HL-60/S4 treated with retinoic acid at 250 ng/mL for 4 days and 3 days (cell line): Measurements from ENCODE around the gene PBXIP1.
"Not testable (repeated sequence)": the region's sequence is repeated elsewhere in the genome, so short reads cannot be mapped to it uniquely, and the experiment has no call there.

ENCODE experiments used
- in situ Hi-C: fragments of 300-500 bp; cut with MboI; formaldehyde crosslinking; loops from 2 replicates; pipeline ENCODE4 v1.7.0; 2022; ENCODE audit warnings: low sequenced_read_pairs

The PBXIP1 gene

GRCh38 chr1:154995301-154995983 lies 39.5 kb upstream of the PBXIP1 start:
- in situ Hi-C loops, result not testable (repeated sequence)

- in situ Hi-C loops, result no loop called here
Measured at GRCh38 chr1:154994591-154994990, 38.7 kb upstream of the PBXIP1 start.

DNA sequence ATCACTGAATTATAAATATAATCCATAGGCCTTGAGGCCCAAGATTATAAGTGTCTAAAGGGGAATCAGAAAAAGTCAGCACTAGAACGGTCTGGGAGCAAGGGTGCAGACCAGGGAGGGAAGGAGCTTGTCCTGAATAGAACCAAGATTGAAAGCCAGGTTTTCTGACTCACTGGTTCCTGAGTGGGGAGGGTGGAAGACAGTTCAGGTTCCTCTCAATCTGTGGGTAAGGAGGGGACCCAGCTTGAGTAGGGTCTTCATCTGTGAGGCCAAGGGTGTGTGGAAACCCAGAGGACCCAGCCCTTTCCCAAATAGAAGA lies 38.3 kb upstream of the PBXIP1 start:
- in situ Hi-C loops, result no loop called here

DNA sequence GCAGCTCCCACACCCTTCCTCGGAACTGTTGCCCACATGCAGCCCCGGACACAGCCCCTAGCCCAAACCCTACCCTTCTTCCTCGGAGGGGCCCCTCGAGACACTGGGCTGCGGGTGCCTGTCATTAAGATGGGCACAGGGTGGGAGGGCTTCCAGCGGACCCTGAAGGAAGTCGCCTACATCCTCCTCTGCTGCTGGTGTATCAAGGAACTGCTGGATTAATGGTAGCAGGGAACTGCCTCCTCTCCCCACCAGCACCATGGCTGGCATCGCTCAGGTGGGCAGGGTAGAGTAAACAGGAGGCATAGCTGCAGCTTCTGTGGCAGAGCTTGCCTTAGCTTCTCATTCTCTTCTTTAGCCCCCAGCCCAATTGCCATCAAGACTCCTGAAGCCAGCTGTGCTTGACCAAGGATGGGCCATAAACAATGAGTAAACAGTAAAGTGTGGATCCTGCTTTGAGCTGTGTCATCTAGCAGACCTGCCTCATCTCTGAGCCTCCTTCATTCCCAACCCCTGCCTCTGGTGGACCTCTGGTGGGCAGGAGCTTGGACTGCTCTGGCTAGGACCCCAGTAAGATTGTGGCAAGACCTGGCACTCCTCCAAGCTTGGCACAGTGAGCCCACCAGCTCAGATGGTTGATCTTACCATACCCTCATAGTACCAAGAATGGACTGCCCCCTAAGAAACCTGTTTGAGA lies 37.8 kb upstream of the PBXIP1 start, which contains the start of gene LENEP:
Gene LENEP, plus strand, starts transcription at position 15 of the 697 bp plus-strand sequence. Its CDS starts 22 bp downstream, at position 37.
- in situ Hi-C loops, result no loop called here

- in situ Hi-C loops, result no loop called here
Measured at GRCh38 chr1:154992721-154993571, 37.0 kb upstream of the PBXIP1 start.

GRCh38 chr1:154990276-154990675 lies 34.4 kb upstream of the PBXIP1 start:
- in situ Hi-C loops, result no loop called here

GRCh38 chr1:154989195-154989860 lies 33.4 kb upstream of the PBXIP1 start:
- in situ Hi-C loops, result no loop called here

DNA sequence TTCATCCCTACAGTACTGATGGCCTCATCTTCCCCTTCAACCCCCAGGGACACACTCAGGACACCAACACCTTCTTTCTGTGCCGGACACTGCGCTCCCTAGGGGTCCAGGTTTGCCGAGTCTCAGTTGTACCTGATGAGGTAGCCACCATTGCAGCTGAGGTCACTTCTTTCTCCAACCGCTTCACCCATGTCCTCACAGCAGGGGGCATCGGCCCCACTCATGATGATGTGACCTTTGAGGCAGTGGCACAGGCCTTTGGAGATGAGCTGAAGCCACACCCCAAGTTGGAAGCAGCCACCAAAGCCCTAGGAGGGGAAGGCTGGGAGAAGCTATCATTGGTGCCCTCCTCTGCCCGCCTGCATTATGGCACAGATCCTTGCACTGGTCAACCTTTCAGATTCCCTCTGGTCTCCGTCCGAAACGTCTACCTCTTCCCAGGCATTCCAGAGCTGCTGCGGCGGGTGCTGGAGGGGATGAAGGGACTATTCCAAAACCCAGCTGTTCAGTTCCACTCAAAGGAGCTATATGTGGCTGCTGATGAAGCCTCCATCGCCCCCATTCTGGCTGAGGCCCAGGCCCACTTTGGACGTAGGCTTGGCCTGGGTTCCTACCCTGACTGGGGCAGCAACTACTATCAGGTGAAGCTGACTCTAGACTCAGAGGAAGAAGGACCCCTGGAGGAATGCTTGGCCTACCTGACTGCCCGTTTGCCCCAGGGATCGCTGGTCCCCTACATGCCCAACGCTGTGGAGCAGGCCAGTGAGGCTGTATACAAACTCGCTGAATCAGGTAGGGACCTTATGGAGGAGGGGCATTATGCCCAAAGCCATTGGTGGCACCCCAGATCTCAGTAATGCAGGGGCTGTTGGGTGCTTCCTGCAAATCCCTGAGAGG lies 32.4 kb upstream of the PBXIP1 start:
- in situ Hi-C loops, result no loop called here

DNA sequence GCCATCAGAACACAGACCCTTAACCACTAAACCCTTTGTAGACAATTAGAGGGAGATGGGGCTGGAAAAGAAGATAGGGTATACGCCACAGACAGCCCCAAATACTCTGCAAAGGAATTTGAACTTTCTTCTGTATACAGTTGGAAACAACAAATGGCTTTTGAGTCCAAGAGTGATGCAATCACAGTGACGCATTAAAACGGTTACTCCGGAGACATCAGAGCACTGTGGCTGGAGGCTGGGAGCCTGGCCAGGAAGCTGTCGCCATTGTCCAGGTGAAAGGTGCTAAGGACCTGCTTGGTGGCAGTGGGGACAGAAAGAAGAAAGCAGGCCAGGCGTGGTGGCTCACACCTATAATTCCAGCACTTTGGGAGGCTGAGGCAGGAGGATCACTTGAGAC lies 31.4 kb upstream of the PBXIP1 start:
- in situ Hi-C loops, result no loop called here

DNA sequence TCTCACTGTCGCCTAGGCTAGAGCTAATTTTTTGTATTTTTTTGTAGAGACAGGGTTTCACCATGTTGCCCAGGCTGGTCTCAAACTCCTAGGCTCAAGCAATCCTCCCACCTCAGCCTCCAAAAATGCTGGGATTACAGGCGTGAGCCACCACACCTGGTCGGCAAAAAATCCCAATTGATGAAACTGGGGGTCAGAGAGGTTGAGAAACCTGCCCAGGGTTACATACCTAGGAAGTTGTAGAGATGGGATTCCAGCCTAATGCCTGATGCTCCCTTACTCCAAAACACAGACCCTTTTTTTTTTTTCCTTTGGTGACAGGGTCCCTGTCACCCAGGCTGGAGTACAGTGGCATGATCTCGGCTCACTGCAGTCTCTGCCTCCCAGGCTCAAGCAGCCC lies 30.8 kb upstream of the PBXIP1 start:
- in situ Hi-C loops, result not testable (repeated sequence)

DNA sequence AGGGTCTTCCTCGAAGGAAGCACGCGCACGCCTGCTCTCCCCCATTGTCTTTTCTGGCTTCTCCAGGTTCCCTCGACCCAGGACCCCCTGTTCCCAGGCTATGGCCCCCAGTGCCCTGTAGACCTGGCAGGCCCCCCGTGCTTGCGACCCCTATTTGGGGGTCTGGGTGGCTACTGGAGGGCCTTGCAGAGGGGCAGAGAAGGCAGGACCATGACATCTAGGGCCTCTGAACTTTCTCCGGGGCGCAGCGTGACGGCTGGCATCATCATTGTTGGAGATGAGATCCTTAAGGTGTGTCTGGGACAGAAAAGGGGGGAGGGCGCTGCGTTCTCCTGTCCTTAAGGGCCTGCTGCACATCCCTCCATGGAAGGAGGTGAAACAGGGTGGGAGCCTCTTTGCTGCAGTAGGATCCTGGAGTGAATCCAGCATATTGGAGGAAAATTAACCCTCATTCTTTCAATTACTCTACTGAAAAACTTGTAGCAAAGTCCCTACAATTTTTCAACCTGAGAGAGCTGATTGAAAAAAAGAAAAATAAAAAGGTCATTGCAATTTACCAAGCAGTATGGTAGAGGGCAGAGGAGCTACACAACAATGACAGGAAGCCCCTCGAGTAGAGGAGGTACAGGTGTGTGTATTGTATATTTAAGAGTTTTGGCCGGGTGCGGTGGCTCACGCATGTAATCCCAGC lies 28.0 kb upstream of the PBXIP1 start:
- in situ Hi-C loops, result no loop called here

DNA sequence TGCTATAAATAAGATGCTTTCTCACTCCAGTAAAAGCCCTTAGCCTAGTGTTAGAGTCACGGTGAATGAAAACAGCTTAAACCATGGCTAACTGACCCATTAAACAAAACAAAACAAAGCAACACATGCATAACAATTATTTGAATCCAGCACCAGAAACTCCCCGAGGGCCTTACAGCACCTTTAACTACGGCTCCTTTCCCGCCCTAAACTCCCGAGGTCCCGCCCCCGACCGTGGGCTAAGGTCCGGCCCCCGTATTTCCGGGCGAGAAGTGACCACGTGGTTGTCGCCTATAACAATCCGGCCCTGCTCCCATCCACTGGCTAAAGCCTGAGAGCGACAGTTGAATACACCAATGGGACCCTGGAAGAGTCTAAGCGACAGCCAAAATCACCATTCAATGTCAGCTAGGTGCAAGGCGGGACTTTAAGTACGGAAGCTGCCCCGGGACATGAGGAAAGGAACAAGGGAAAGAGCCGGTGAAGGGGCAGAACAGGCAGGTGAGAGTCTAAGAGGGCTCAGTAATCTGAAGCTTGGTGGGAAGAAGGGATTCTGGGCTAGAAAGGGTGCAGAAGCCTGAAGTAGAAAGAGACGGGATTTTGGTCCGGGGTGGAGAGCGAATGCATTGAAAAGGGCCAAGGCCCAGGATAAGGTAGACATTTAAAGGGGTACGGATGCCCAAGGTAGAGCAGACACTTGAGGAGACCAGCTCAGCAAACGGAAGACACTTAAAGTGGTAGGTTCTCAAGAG lies 27.2 kb upstream of the PBXIP1 start, which contains the start of gene FLAD1:
Gene FLAD1, plus strand, starts transcription at position 448 of the 752 bp plus-strand sequence. CDS start 351 bp downstream, outside the sequence.
- in situ Hi-C loops, result no loop called here

DNA sequence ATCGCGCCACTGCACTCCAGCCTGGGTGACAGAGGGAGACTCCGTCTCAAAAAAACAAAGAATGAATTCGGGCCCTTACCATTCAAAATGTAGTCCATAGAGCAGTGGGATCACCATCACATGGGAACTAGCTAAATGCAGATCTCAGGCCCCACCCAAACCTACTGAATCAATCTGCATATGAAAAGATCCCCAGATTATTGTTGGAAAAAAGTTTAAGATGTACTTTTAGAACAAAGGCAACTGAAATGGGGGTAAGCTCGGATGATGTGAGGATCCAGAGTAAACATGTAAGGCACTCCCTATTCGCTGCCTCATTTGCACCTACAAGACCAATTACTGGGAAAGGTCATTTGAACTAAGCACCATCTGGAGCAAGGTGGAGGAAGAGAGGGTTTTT lies 26.4 kb upstream of the PBXIP1 start:
- in situ Hi-C loops, result no loop called here

- in situ Hi-C loops, result no loop called here
Measured at GRCh38 chr1:154978360-154978759, 22.5 kb upstream of the PBXIP1 start.

DNA sequence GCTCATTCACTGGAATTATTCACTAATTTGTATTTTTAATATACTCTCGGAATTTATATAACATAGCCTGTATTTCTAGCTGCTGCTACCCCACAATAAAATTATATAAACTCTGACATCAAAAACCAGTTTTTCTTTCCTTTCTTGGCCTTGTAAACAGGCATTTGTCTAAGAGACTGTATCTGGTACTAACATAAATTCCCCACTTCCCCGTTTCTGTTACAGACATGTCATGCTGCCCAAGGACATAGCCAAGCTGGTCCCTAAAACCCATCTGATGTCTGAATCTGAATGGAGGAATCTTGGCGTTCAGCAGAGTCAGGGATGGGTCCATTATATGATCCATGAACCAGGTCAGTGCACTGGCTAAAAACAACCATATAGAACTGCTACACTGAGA lies 21.9 kb upstream of the PBXIP1 start:
- in situ Hi-C loops, result not testable (repeated sequence)

- in situ Hi-C loops, result no loop called here
Measured at GRCh38 chr1:154975409-154976059, 19.6 kb upstream of the PBXIP1 start.

DNA sequence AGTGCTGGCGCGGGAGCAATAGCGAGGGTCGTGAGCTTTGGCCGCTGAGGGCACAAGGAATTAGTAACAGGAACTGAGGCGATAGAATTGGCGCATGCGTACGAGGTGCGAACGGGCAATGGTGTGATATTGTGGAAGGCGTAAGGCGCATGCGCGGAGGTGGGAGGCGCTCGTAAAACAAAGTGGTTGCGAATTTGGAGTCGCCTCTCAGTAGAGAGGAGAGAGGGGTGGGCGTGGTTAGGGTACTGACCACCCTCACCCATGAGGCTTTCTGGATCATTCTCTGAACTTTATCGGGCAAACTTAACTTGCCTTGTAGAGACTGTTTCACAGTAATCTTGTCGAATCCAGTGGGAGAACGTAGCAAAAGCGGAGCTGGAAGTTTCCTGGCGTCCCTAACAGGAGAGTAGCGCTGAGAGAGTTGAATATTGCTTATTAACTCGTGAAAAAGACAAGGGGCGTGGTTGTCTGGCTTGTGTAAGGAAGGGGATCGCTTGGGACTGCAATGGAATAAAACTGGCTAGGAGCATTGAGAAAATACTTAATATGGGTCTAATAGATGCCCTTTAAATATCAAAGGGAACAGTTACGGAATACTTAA lies 19.0 kb upstream of the PBXIP1 start:
- in situ Hi-C loops, result no loop called here
